Measurements from ENCODE around the gene SASH1.

The SASH1 gene

GRCh38 chr6:148423601-148424270 lies 81.1 kb downstream of the SASH1 start:
- no peak for DNase-seq
- H3K36me3 ChIP-seq (replicated peaks; ENCODE audit: insufficient read depth, low read length), result no peaks in the 10 kb centered on the region
- no peaks in the 10 kb centered on the region for H3K79me2 ChIP-seq (ENCODE audit: low read length)
- no peak overlapping the region for H3K4me3 ChIP-seq (ENCODE audit: low read length)
- H3F3A ChIP-seq (ENCODE audit: insufficient read depth, low read length), result no peaks in the 10 kb centered on the region
- no peak overlapping the region for H3K4me2 ChIP-seq (ENCODE audit: low read depth, low read length)
- no peak overlapping the region for H3K9ac ChIP-seq (ENCODE audit: low read length)
- TF ChIP-seq CTCF (IDR thresholded peaks at IDR 0.05; ENCODE audit: low read length) (no peak), EZH2phosphoT487 (IDR thresholded peaks at IDR 0.05; ENCODE audit: low read length) (no peak), EZH2 (optimal IDR thresholded peaks at IDR 0.05; ENCODE audit: low read depth, low read length) (no peak)
- H3K27me3 ChIP-seq (replicated peaks; ENCODE audit: insufficient read depth, low read length), result no peaks in the 10 kb centered on the region
- H3K9me2 ChIP-seq (replicated peaks; ENCODE audit: insufficient read depth, low read length), result no peaks in the 10 kb centered on the region
- H3K27ac ChIP-seq (ENCODE audit: low read length), result no peak overlapping the region
- no peaks in the 10 kb centered on the region for H3K9me3 ChIP-seq (replicated peaks; ENCODE audit: insufficient read depth, low read length)
- no peaks in the 10 kb centered on the region for H3K4me1 ChIP-seq (ENCODE audit: low read length)
- H2AFZ ChIP-seq (ENCODE audit: low read length), result no peak overlapping the region
- H4K20me1 ChIP-seq (ENCODE audit: insufficient read depth, low read length), result no peaks in the 10 kb centered on the region

- Histone ChIP-seq H3K36me3 (replicated peaks; ENCODE audit: insufficient read depth, low read length) (no peaks in the 10 kb centered on the region), H3K27ac (ENCODE audit: low read length) (no peak overlapping the region), H3K27me3 (replicated peaks; ENCODE audit: insufficient read depth, low read length) (no peaks in the 10 kb centered on the region), H3K9ac (ENCODE audit: low read length) (no peak overlapping the region), H3F3A (ENCODE audit: insufficient read depth, low read length) (no peaks in the 10 kb centered on the region), H2AFZ (ENCODE audit: low read length) (no peak overlapping the region), H3K4me2 (ENCODE audit: low read depth, low read length) (no peak overlapping the region), H3K4me1 (ENCODE audit: low read length) (no peaks in the 10 kb centered on the region), H4K20me1 (ENCODE audit: insufficient read depth, low read length) (no peaks in the 10 kb centered on the region), H3K79me2 (ENCODE audit: low read length) (no peaks in the 10 kb centered on the region), H3K9me3 (replicated peaks; ENCODE audit: insufficient read depth, low read length) (no peaks in the 10 kb centered on the region), H3K9me2 (replicated peaks; ENCODE audit: insufficient read depth, low read length) (no peaks in the 10 kb centered on the region), H3K4me3 (ENCODE audit: low read length) (no peak overlapping the region)
- TF ChIP-seq CTCF (IDR thresholded peaks at IDR 0.05; ENCODE audit: low read length) (no peak), EZH2 (optimal IDR thresholded peaks at IDR 0.05; ENCODE audit: low read depth, low read length) (no peak), EZH2phosphoT487 (IDR thresholded peaks at IDR 0.05; ENCODE audit: low read length) (no peak)
- no peak for DNase-seq
These were observed 82.8 kb downstream of the SASH1 start for GRCh38 chr6:148425443-148425842.

- DNase-seq, result no peak
- Histone ChIP-seq H2AFZ (ENCODE audit: low read length) (no peak overlapping the region), H3K79me2 (ENCODE audit: low read length) (no peaks in the 10 kb centered on the region)
These were observed 83.8 kb downstream of the SASH1 start for GRCh38 chr6:148426317-148426977.

More at GRCh38 chr6:148426317-148426977, 83.8 kb downstream of the SASH1 start:
- no peak overlapping the region for H3K9ac ChIP-seq (ENCODE audit: low read length)
- H3K4me1 ChIP-seq (ENCODE audit: low read length), result no peaks in the 10 kb centered on the region
- H3K9me3 ChIP-seq (replicated peaks; ENCODE audit: insufficient read depth, low read length), result no peaks in the 10 kb centered on the region
- no peaks in the 10 kb centered on the region for H3K9me2 ChIP-seq (replicated peaks; ENCODE audit: insufficient read depth, low read length)
- no peak overlapping the region for H3K27ac ChIP-seq (ENCODE audit: low read length)
- no peak overlapping the region for H3K4me2 ChIP-seq (ENCODE audit: low read depth, low read length)
- no peaks in the 10 kb centered on the region for H4K20me1 ChIP-seq (ENCODE audit: insufficient read depth, low read length)
- TF ChIP-seq EZH2 (optimal IDR thresholded peaks at IDR 0.05; ENCODE audit: low read depth, low read length), result no peak
- no peak for TF ChIP-seq EZH2phosphoT487 (IDR thresholded peaks at IDR 0.05; ENCODE audit: low read length)
- no peak for TF ChIP-seq CTCF (IDR thresholded peaks at IDR 0.05; ENCODE audit: low read length)
- H3K36me3 ChIP-seq (replicated peaks; ENCODE audit: insufficient read depth, low read length), result no peaks in the 10 kb centered on the region
- no peak overlapping the region for H3K4me3 ChIP-seq (ENCODE audit: low read length)
- H3F3A ChIP-seq (ENCODE audit: insufficient read depth, low read length), result no peaks in the 10 kb centered on the region
- no peaks in the 10 kb centered on the region for H3K27me3 ChIP-seq (replicated peaks; ENCODE audit: insufficient read depth, low read length)
